IMR-90 (cell line): Measurements from ENCODE around the gene RMDN2. TPM values are rescaled to one million over a fixed set of nuclear protein-coding genes. Genes with fewer than 3 reads are reported as not detected.

ENCODE experiments used
- ATAC-seq: fragments of 200-7000 bp; cut with Tn5 transposase; 2 replicates; pipeline ENCODE4 v1.9.1; 2020; ENCODE audit warnings: low read depth, mild to moderate bottlenecking, moderate library complexity
- BruUV-seq: library from RNA; stranded (reverse); fragments of 400-500 nt; replicated peaks from 2 replicates; lab custom pipeline; 2021; lab: Mats Ljungman, UMichigan
- CTCF ChIA-PET: fragments of 300-600 bp; formaldehyde crosslinking; extraction: SDS; loops from one replicate; lab custom pipeline; 2021; ENCODE audit warnings: antibody characterized with exemption; lab: Yijun Ruan, JAX
- POLR2A ChIA-PET: fragments of 300-600 bp; sonication (Branson Sonifier 250); formaldehyde crosslinking; loops from one replicate; lab custom pipeline; 2022; ENCODE audit warnings: antibody characterized with exemption; ENCODE audit not compliant: unreplicated experiment; lab: Charles Lee
- DNase-seq: peaks from one replicate; pipeline ENCODE4 v3.0.0; 2013
- H2AFZ ChIP-seq: replicated peaks from 2 replicates; pipeline ENCODE3; 2013; ENCODE audit warnings: low read length, mild to moderate bottlenecking; ENCODE audit not compliant: poor library complexity
- H2AK5ac ChIP-seq: 2 replicates; pipeline ENCODE4 v1.6.1; 2013; ENCODE audit warnings: low read depth, low read length, inconsistent platforms
- H2AK9ac ChIP-seq: replicated peaks from 2 replicates; pipeline ENCODE3; 2013; ENCODE audit warnings: mild to moderate bottlenecking, low read depth, low read length, moderate library complexity; ENCODE audit not compliant: poor library complexity
- H2BK120ac ChIP-seq: 2 replicates; pipeline ENCODE4 v1.6.1; 2013; ENCODE audit warnings: low read depth, low read length, inconsistent platforms
- H2BK15ac ChIP-seq: 3 replicates; pipeline ENCODE4 v1.6.1; 2013; ENCODE audit warnings: low read depth, low read length, inconsistent platforms
- H2BK20ac ChIP-seq: 2 replicates; pipeline ENCODE4 v1.6.1; 2013; ENCODE audit warnings: low read depth, mild to moderate bottlenecking, inconsistent platforms, low read length, moderate library complexity
- H2BK5ac ChIP-seq: 2 replicates; pipeline ENCODE4 v1.6.1; 2013; ENCODE audit warnings: mild to moderate bottlenecking, low read depth, low read length, inconsistent platforms; ENCODE audit not compliant: poor library complexity, severe bottlenecking
- H3K14ac ChIP-seq: replicated peaks from 2 replicates; pipeline ENCODE4 v1.6.1; 2013; ENCODE audit warnings: low read depth, low read length, inconsistent platforms
- H3K18ac ChIP-seq: 2 replicates; pipeline ENCODE4 v1.6.1; 2013; ENCODE audit warnings: low read depth, low read length, control low read depth
- H3K23ac ChIP-seq: 2 replicates; pipeline ENCODE4 v1.6.1; 2013; ENCODE audit warnings: low read depth, low read length, inconsistent platforms
- H3K27ac ChIP-seq: 2 replicates; pipeline ENCODE4 v1.5.1; 2013; ENCODE audit warnings: mild to moderate bottlenecking, control low read depth, low read length; ENCODE audit not compliant: insufficient read depth
- H3K27me3 ChIP-seq: 2 replicates; pipeline ENCODE4 v1.6.1; 2013; ENCODE audit warnings: low read length; ENCODE audit not compliant: control insufficient read depth, insufficient read depth
- H3K36me3 ChIP-seq: 2 replicates; pipeline ENCODE4 v1.6.1; 2013; ENCODE audit warnings: low read length, mixed read lengths; ENCODE audit not compliant: control insufficient read depth, insufficient read depth
- H3K4ac ChIP-seq: 2 replicates; pipeline ENCODE4 v1.6.1; 2013; ENCODE audit warnings: low read depth, low read length, inconsistent platforms
- H3K4me1 ChIP-seq: 2 replicates; pipeline ENCODE4 v1.6.1; 2013; ENCODE audit warnings: low read length, mixed read lengths; ENCODE audit not compliant: control insufficient read depth, insufficient read depth
- H3K4me2 ChIP-seq: 2 replicates; pipeline ENCODE4 v1.6.1; 2013; ENCODE audit warnings: low read depth, mild to moderate bottlenecking, control low read depth, low read length, moderate library complexity
- H3K4me3 ChIP-seq: 2 replicates; pipeline ENCODE4 v1.5.1; 2013; ENCODE audit warnings: low read depth, mild to moderate bottlenecking, control low read depth, low read length, moderate library complexity; ENCODE audit not compliant: insufficient read depth
- H3K56ac ChIP-seq: 2 replicates; pipeline ENCODE4 v1.6.1; 2013; ENCODE audit warnings: low read length, inconsistent platforms; ENCODE audit not compliant: insufficient read depth; ENCODE audit errors: extremely low read depth
- H3K79me1 ChIP-seq, 2 experiments: 2 replicates each; pipeline ENCODE4 v1.6.1; 2013; ENCODE audit warnings: low read length in 2 of 2, inconsistent platforms in 1 of 2, low read depth in 1 of 2
- H3K9ac ChIP-seq: 2 replicates; pipeline ENCODE4 v1.6.1; 2013; ENCODE audit warnings: low read depth, low read length, control low read depth
- H3K9me1 ChIP-seq: 2 replicates; pipeline ENCODE4 v1.6.1; 2013; ENCODE audit warnings: low read length, inconsistent platforms; ENCODE audit not compliant: insufficient read depth
- H3K9me3 ChIP-seq: 2 replicates; pipeline ENCODE4 v1.6.1; 2013; ENCODE audit warnings: low read length; ENCODE audit not compliant: control insufficient read depth, insufficient read depth
- H4K20me1 ChIP-seq: 2 replicates; pipeline ENCODE4 v1.6.1; 2013; ENCODE audit warnings: low read length, inconsistent platforms; ENCODE audit not compliant: insufficient read depth
- H4K5ac ChIP-seq: 2 replicates; pipeline ENCODE4 v1.6.1; 2013; ENCODE audit warnings: mild to moderate bottlenecking, low read depth, low read length, control low read depth
- H4K8ac ChIP-seq, 2 experiments: 2 replicates each; pipeline ENCODE4 v1.6.1; 2013; ENCODE audit warnings: low read depth in 2 of 2, low read length in 2 of 2, control low read depth in 1 of 2, inconsistent platforms in 1 of 2
- H4K91ac ChIP-seq: 2 replicates; pipeline ENCODE4 v1.6.1; 2013; ENCODE audit warnings: low read depth, low read length, inconsistent platforms; ENCODE audit not compliant: insufficient read depth
- BHLHE40 ChIP-seq: fragments of 150-350 bp; IDR thresholded peaks from 2 replicates; pipeline ENCODE4 v1.6.1; 2016; ENCODE audit warnings: mild to moderate bottlenecking, low read depth, low read length
- CEBPB ChIP-seq: IDR thresholded peaks from 2 replicates; pipeline ENCODE4 v1.6.1; 2012; ENCODE audit warnings: low read depth, low read length, improper control_type of control experiment
- CHD1 ChIP-seq: IDR thresholded peaks from 2 replicates; pipeline ENCODE4 v1.6.1; 2012; ENCODE audit warnings: low read depth, low read length, improper control_type of control experiment
- CTCF ChIP-seq: conservative IDR thresholded peaks from 2 replicates; pipeline ENCODE4 v1.5.1; 2012; ENCODE audit warnings: mild to moderate bottlenecking, low read depth, low read length, improper control_type of control experiment
- ELK1 ChIP-seq: fragments of 150-350 bp; IDR thresholded peaks from 2 replicates; pipeline ENCODE4 v1.6.1; 2016; ENCODE audit warnings: low read depth, mild to moderate bottlenecking, low read length, moderate library complexity, borderline replicate concordance
- FOS ChIP-seq: fragments of 150-350 bp; IDR thresholded peaks from 2 replicates; pipeline ENCODE4 v1.6.1; 2016; ENCODE audit warnings: low read depth, low read length
- MAFK ChIP-seq: IDR thresholded peaks from 2 replicates; pipeline ENCODE4 v1.6.1; 2012; ENCODE audit warnings: low read depth, low read length, improper control_type of control experiment
- MAZ ChIP-seq: IDR thresholded peaks from 2 replicates; pipeline ENCODE4 v1.6.1; 2012; ENCODE audit warnings: low read depth, mild to moderate bottlenecking, low read length, improper control_type of control experiment, moderate library complexity, borderline replicate concordance
- NFE2L2 ChIP-seq: fragments of 150-350 bp; IDR thresholded peaks from 2 replicates; pipeline ENCODE4 v1.6.1; 2016; ENCODE audit warnings: low read depth, mild to moderate bottlenecking, low read length
- POLR2A ChIP-seq: IDR thresholded peaks from 2 replicates; pipeline ENCODE4 v1.6.1; 2012; ENCODE audit warnings: mild to moderate bottlenecking, low read depth, low read length
- RAD21 ChIP-seq: IDR thresholded peaks from 2 replicates; pipeline ENCODE4 v1.6.1; 2012; ENCODE audit warnings: low read length, improper control_type of control experiment
- RCOR1 ChIP-seq: IDR thresholded peaks from 2 replicates; pipeline ENCODE4 v1.6.1; 2012; ENCODE audit warnings: mild to moderate bottlenecking, low read length, improper control_type of control experiment; ENCODE audit not compliant: insufficient replicate concordance
- RFX5 ChIP-seq: IDR thresholded peaks from 2 replicates; pipeline ENCODE4 v1.8.0; 2012; ENCODE audit warnings: low read depth, mild to moderate bottlenecking, low read length, moderate library complexity
- SMC3 ChIP-seq: fragments of 150-350 bp; IDR thresholded peaks from 2 replicates; pipeline ENCODE4 v1.6.1; 2016; ENCODE audit warnings: low read depth, mild to moderate bottlenecking, antibody characterized with exemption, low read length, moderate library complexity
- WGBS, 2 experiments: methylation state at CpG; one replicate each; pipeline versions ENCODE4 v1.1.5 to v1.1.7; 2013; ENCODE audit warnings: missing lambda C conversion rate in 2 of 2; ENCODE audit not compliant: insufficient read length in 1 of 2; ENCODE audit errors: extremely low coverage in 2 of 2; 5-methylcytosine and 5-hydroxymethylcytosine counted together
- dilution Hi-C: fragments of 300-500 bp; cut with HindIII; formaldehyde crosslinking; loops from one replicate; pipeline ENCODE4 v1.14.3; 2018; ENCODE audit warnings: low sequenced_read_pairs; ENCODE audit not compliant: unreplicated experiment
- in situ Hi-C: fragments of 300-500 bp; cut with MboI; formaldehyde crosslinking; loops from 3 replicates; pipeline ENCODE4 v1.14.3; 2019; ENCODE audit warnings: low sequenced_read_pairs, inconsistent platforms, mixed read lengths
- intact Hi-C: fragments of 100-400 bp; cut with micrococcal nuclease; formaldehyde crosslinking; loops from 2 replicates; pipeline ENCODE4 v1.10.0; 2022
- polyA plus RNA-seq, 3 experiments: library from polyadenylated mRNA; depleted of rRNA; stranded (reverse); fragments of >200 nt; gene quantifications; 2 replicates each; pipeline ENCODE4 v1.2.3, GENCODE V29; 2012; ENCODE audit warnings: low replicate concordance in 1 of 3
- total RNA-seq: library from RNA; depleted of rRNA; stranded (reverse); fragments of >200 nt; gene quantifications from 2 replicates; pipeline ENCODE4 v1.2.3, GENCODE V29; 2012

RMDN2 gene
- total and polyA plus RNA-seq, 2 of the 4 experiments (the other 2 are of a cell fraction), result 2.3 to 3.0 TPM

- TF ChIP-seq ELK1 (no peak), NFE2L2 (no peak), POLR2A (no peak), BHLHE40 (no peak), FOS (no peak), MAZ (no peak), CEBPB (no peak), MAFK (no peak), RCOR1 (no peak), RFX5 (no peak), CHD1 (no peak), RAD21 (no peak), CTCF (no peak), SMC3 (no peak)
- Histone ChIP-seq H2BK120ac (no peak overlapping the region), H2AK9ac (no peak overlapping the region), H3K9me3 (no peaks in the 10 kb centered on the region), H3K18ac (no peak overlapping the region), H3K79me1 (no peaks in the 10 kb centered on the region), H2BK20ac (no peak overlapping the region), H3K9me1 (no peaks in the 10 kb centered on the region), H4K20me1 (no peaks in the 10 kb centered on the region), H4K5ac (no peak overlapping the region), H3K27me3 (no peaks in the 10 kb centered on the region), H3K4me3 (no peak overlapping the region), H3K4me1 (no peaks in the 10 kb centered on the region), H3K14ac (no peak overlapping the region), H3K9ac (no peak overlapping the region), H2AK5ac (no peak overlapping the region), H4K91ac (no peak overlapping the region), H2BK5ac (no peak overlapping the region), H3K36me3 (no peaks in the 10 kb centered on the region), H3K4ac (no peak overlapping the region), H4K8ac (no peak overlapping the region), H3K23ac (no peak overlapping the region), H2BK15ac (no peak overlapping the region), H3K27ac (no peak overlapping the region), H3K56ac (no peak overlapping the region), H3K4me2 (no peak overlapping the region), H2AFZ (no peak overlapping the region)
- no peak for DNase-seq
- dilution Hi-C loops (no loop called here), in situ Hi-C loops (no loop called here), intact Hi-C loops (no loop called here)
- no peak for ATAC-seq
- no TSS peak for BruUV-seq
- WGBS, 2 experiments, result no CpG with 5 or more reads among the region's 1 CpG
- ChIA-PET CTCF (no interaction called here), POLR2A (no interaction called here)
Observed at GRCh38 chr2:37971971-37972370, 46.9 kb downstream of the RMDN2 start.
